Measurements from ENCODE around the gene ROR2. TPM values are rescaled to one million over a fixed set of nuclear protein-coding genes. Genes with fewer than 3 reads are reported as not detected.

Gene ROR2
- total RNA-seq, 1 experiment from 2014 or later, result 0.84 TPM

GRCh38 chr9:91766315-91767069 lies 183.5 kb downstream of the ROR2 start:
- no peak for TF ChIP-seq CTCF (IDR thresholded peaks at IDR 0.05; ENCODE audit: unreplicated experiment)
- ChIA-PET CTCF (interaction anchor here (0.6 to 2.4 kb wide), 5 partner anchors 8 to 868 kb away, joined by 3 to 7 read pairs (median 4); no protein-coding TSS in a partner anchor), POLR2A (no interaction called here)
- peaks cover 6% of the 10 kb centered on the region for H3K36me3 Mint-ChIP-seq (ENCODE audit: insufficient read depth, unreplicated experiment)
- no TSS peak for BruUV-seq (replicated peaks)
- no peak overlapping the region for H3K4me3 Mint-ChIP-seq (ENCODE audit: unreplicated experiment)
- peaks cover 16% of the 10 kb centered on the region for H3K4me1 Mint-ChIP-seq (ENCODE audit: insufficient read depth, unreplicated experiment)
- no peak overlapping the region for H3K27ac Mint-ChIP-seq (ENCODE audit: low read depth, unreplicated experiment)
- intact Hi-C loops (cut with micrococcal nuclease), result no loop called here
- H3K9me3 Mint-ChIP-seq (ENCODE audit: unreplicated experiment), result peaks cover 13% of the 10 kb centered on the region
- H3K27me3 Mint-ChIP-seq (ENCODE audit: insufficient read depth, unreplicated experiment), result peaks cover 8% of the 10 kb centered on the region
- DNase-seq (ENCODE audit: unreplicated experiment), result no peak

- Mint-ChIP-seq H3K4me1 (ENCODE audit: insufficient read depth, unreplicated experiment) (peaks cover 4% of the 10 kb centered on the region), H3K27ac (ENCODE audit: low read depth, unreplicated experiment) (no peak overlapping the region), H3K36me3 (ENCODE audit: insufficient read depth, unreplicated experiment) (no peaks in the 10 kb centered on the region), H3K27me3 (ENCODE audit: insufficient read depth, unreplicated experiment) (peaks cover 8% of the 10 kb centered on the region), H3K4me3 (ENCODE audit: unreplicated experiment) (no peak overlapping the region), H3K9me3 (ENCODE audit: unreplicated experiment) (peaks cover 13% of the 10 kb centered on the region)
- BruUV-seq (replicated peaks), result no TSS peak
- TF ChIP-seq CTCF (IDR thresholded peaks at IDR 0.05; ENCODE audit: unreplicated experiment), result no peak
- DNase-seq (ENCODE audit: unreplicated experiment), result no peak
- POLR2A ChIA-PET, result no interaction called here
- intact Hi-C loops (cut with micrococcal nuclease), result no loop called here
- CTCF ChIA-PET, result interaction anchor here (0.6 to 2.4 kb wide), 2 partner anchors 10 to 890 kb away, joined by 3 to 7 read pairs; no protein-coding TSS in a partner anchor
Measured at GRCh38 chr9:91765296-91765695, 184.7 kb downstream of the ROR2 start.

GRCh38 chr9:91764661-91765060 lies 185.4 kb downstream of the ROR2 start:
- CTCF ChIA-PET, result interaction anchor here (2.4 kb wide), 1 partner anchor 10 kb away, joined by 7 read pairs; no protein-coding TSS in a partner anchor
- BruUV-seq (replicated peaks), result no TSS peak
- H3K36me3 Mint-ChIP-seq (ENCODE audit: insufficient read depth, unreplicated experiment), result no peaks in the 10 kb centered on the region
- peaks cover 8% of the 10 kb centered on the region for H3K27me3 Mint-ChIP-seq (ENCODE audit: insufficient read depth, unreplicated experiment)
- intact Hi-C loops (cut with micrococcal nuclease), result no loop called here
- peaks cover 13% of the 10 kb centered on the region for H3K9me3 Mint-ChIP-seq (ENCODE audit: unreplicated experiment)
- POLR2A ChIA-PET, result no interaction called here
- H3K27ac Mint-ChIP-seq (ENCODE audit: low read depth, unreplicated experiment), result no peak overlapping the region
- no peak overlapping the region for H3K4me3 Mint-ChIP-seq (ENCODE audit: unreplicated experiment)
- H3K4me1 Mint-ChIP-seq (ENCODE audit: insufficient read depth, unreplicated experiment), result no peaks in the 10 kb centered on the region
- TF ChIP-seq CTCF (IDR thresholded peaks at IDR 0.05; ENCODE audit: unreplicated experiment), result no peak
- DNase-seq (ENCODE audit: unreplicated experiment), result no peak

GRCh38 chr9:91761362-91761761 lies 188.7 kb downstream of the ROR2 start:
- intact Hi-C loops (cut with micrococcal nuclease), result no loop called here
- Mint-ChIP-seq H3K4me1 (ENCODE audit: insufficient read depth, unreplicated experiment) (no peaks in the 10 kb centered on the region), H3K27ac (ENCODE audit: low read depth, unreplicated experiment) (no peak overlapping the region), H3K36me3 (ENCODE audit: insufficient read depth, unreplicated experiment) (no peaks in the 10 kb centered on the region), H3K4me3 (ENCODE audit: unreplicated experiment) (no peak overlapping the region), H3K27me3 (ENCODE audit: insufficient read depth, unreplicated experiment) (no peaks in the 10 kb centered on the region), H3K9me3 (ENCODE audit: unreplicated experiment) (peaks cover 13% of the 10 kb centered on the region)
- CTCF ChIA-PET, result no interaction called here
- BruUV-seq (replicated peaks), result no TSS peak
- no peak for DNase-seq (ENCODE audit: unreplicated experiment)
- no peak for TF ChIP-seq CTCF (IDR thresholded peaks at IDR 0.05; ENCODE audit: unreplicated experiment)
- POLR2A ChIA-PET, result no interaction called here
